ENCODE results near the gene LGALS4. TPM values are rescaled to one million over a fixed set of nuclear protein-coding genes. Genes with fewer than 3 reads are reported as not detected.
"Not testable (repeated sequence)": the region's sequence is repeated elsewhere in the genome, so short reads cannot be mapped to it uniquely, and the experiment has no call there.

LGALS4 gene
- total and polyA plus RNA-seq, 4 donors: 0.89 to 2.0 (median 1.4) TPM

DNA sequence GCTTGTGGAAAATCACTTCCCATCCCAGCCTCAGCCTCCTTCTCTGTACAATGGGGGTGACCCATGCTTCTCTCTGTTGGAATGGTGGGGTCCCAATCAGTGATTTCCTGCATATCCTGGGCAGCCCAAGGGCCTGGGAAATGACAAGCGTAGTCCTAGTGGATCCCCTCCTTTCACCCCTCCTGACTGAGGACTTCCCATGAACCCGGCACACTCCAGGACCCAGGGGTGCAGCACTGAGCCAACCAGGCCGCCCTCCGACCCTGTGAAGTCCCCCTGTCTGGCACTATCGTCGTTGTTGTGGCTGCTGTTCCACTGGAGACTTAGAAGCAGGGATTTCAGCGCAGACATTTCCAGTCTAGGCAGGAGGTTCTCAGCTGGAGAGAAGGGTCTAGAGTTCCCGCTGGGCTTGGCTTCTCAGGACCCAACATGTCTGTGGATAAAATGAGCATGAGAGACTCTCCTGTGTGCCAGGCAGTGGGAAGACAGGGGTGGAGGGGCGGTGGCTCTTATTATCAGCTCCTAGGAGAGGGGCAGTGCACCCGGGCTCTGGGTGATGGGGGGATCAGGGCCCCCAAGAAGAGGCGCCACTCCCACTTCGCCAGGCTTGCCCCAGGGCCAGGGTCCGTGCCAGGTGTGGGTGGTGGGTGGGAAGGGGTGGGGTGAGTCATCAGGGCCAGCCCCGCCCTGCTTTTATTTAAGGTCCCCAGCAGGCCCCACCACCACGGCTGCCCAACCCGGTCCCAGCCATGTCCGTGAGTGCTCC, 24.1 kb downstream of the LGALS4 start, which contains the start of gene LGALS7B:
Gene LGALS7B, plus strand, starts transcription at position 723 of the 766 bp plus-strand sequence. Its CDS starts 27 bp downstream, at position 750.
- Histone ChIP-seq H3K27ac (ENCODE audit: low read depth, low read length) (no peak within 1 kb of the TSS), H3K4me1 (ENCODE audit: control insufficient read depth, insufficient read depth, low read length) (peaks cover 9% of the 10 kb centered on the region), H3K36me3 (ENCODE audit: control insufficient read depth, insufficient read depth, low read length) (no peaks in the 10 kb centered on the region), H3K4me3 (ENCODE audit: low read depth, low read length) (no peak within 1 kb of the TSS), H3K9me3 (ENCODE audit: control insufficient read depth, insufficient read depth, low read length) (no peaks in the 10 kb centered on the region), H3K27me3 (ENCODE audit: control insufficient read depth, insufficient read depth, low read length) (peaks cover 4% of the 10 kb centered on the region)
- 54% methylated on average over 8 of the region's 17 CpGs for WGBS (ENCODE audit: insufficient coverage)
- no peak for DNase-seq (ENCODE audit: low read depth in 4 of 6, low spot score in 6 of 6)

DNA sequence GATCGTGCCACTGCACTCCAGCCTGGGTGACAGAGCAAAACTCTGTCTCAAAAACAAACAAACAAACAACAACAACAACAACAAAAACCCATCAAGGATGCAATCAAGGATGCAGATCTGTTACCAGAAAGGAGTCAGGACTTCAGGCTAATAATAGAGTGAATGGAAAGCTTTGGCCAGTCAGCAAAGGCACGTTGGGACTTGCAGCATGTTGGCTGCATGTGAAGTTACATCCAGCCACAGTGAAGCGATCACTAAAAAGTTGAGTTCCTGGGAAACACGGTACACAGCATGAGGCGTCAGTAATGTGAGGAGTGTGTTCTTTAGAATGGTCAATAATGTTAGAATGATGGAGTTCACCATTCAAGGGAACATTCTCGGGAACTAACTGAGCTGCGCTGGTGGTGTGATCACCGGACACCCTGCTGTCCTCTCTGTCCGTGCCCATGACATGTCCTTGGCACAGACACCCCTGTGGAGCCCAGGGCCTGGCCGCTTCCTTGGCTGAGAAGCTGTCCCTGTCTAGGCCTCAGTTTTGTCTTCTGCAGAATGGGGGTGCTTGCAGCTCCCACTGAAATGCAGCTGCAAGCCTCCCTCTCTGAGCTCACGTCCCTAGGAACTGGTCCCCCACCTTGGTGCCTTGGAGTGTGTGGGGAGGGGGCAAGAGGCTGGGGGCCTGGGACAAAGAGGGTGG, 26.0 kb downstream of the LGALS4 start:
- Histone ChIP-seq H3K36me3 (ENCODE audit: control insufficient read depth, insufficient read depth, low read length) (no peaks in the 10 kb centered on the region), H3K4me3 (ENCODE audit: low read depth, low read length) (no peak overlapping the region), H3K4me1 (ENCODE audit: control insufficient read depth, insufficient read depth, low read length) (no peaks in the 10 kb centered on the region), H3K27me3 (ENCODE audit: control insufficient read depth, insufficient read depth, low read length) (no peaks in the 10 kb centered on the region), H3K9me3 (ENCODE audit: control insufficient read depth, insufficient read depth, low read length) (no peaks in the 10 kb centered on the region), H3K27ac (ENCODE audit: low read depth, low read length) (no peak overlapping the region)
- no peak for DNase-seq (ENCODE audit: low read depth in 4 of 6, low spot score in 6 of 6)
- WGBS (ENCODE audit: insufficient coverage): 73% methylated on average over 10 of the region's 11 CpGs

DNA sequence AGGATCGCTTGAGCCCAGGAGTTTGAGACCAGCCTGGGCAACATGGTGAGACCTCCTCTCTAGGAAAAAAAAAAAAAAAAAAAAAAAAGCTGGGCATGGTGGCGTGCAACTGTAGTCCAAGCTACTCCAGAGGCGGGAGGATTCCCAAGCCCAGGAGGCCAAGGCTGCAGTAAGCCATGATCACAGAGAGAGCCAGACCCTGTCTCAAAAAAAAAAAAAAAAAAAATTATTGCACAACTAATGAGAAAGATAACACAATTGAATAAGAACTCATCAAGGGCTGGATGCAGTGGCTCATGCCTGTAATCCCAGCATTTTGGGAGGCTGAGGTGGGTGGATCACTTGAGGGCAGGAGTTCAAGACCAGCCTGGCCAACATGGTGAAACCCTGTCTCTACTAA, 26.7 kb downstream of the LGALS4 start:
- H3K9me3 ChIP-seq (ENCODE audit: control insufficient read depth, insufficient read depth, low read length); H3K4me1 ChIP-seq (ENCODE audit: control insufficient read depth, insufficient read depth, low read length); DNase-seq (ENCODE audit: low read depth in 4 of 6, low spot score in 6 of 6); H3K4me3 ChIP-seq (ENCODE audit: low read depth, low read length); H3K27me3 ChIP-seq (ENCODE audit: control insufficient read depth, insufficient read depth, low read length); H3K36me3 ChIP-seq (ENCODE audit: control insufficient read depth, insufficient read depth, low read length); H3K27ac ChIP-seq (ENCODE audit: low read depth, low read length): not testable (repeated sequence)
- WGBS (ENCODE audit: insufficient coverage): 75% methylated on average over 2 of the region's 3 CpGs

DNA sequence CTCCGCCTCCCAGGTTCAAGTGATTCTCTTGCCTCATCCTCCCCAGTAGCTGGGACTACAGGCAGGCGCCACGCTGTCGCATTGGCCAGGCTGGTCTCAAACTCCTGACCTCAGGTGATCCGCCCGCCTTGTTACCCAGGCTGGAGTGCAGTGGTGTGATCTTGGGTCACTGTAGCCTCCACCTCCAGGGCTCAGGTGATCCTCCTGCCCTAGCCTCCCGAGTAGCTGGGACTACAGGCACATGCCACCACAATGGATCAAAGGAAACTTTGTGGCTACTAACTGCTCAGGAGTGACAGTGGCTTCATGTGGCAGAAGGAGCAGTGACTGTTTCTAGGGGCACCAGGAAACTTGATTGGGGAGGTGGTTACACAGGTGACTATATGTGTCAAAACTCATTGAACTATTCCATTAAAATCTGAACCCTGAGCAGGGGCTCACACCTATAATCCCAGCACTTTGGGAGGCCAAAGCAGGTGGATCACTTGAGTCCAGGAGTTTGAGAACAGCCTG, 27.5 kb downstream of the LGALS4 start:
- Histone ChIP-seq H3K36me3 (ENCODE audit: control insufficient read depth, insufficient read depth, low read length) (no peaks in the 10 kb centered on the region), H3K27me3 (ENCODE audit: control insufficient read depth, insufficient read depth, low read length) (peaks cover 3% of the 10 kb centered on the region), H3K4me1 (ENCODE audit: control insufficient read depth, insufficient read depth, low read length) (no peaks in the 10 kb centered on the region), H3K27ac (ENCODE audit: low read depth, low read length) (no peak overlapping the region), H3K4me3 (ENCODE audit: low read depth, low read length) (no peak overlapping the region), H3K9me3 (ENCODE audit: control insufficient read depth, insufficient read depth, low read length) (no peaks in the 10 kb centered on the region)
- WGBS (ENCODE audit: insufficient coverage): 96% methylated on average over 7 of the region's 7 CpGs
- no peak for DNase-seq (ENCODE audit: low read depth in 4 of 6, low spot score in 6 of 6)

DNA sequence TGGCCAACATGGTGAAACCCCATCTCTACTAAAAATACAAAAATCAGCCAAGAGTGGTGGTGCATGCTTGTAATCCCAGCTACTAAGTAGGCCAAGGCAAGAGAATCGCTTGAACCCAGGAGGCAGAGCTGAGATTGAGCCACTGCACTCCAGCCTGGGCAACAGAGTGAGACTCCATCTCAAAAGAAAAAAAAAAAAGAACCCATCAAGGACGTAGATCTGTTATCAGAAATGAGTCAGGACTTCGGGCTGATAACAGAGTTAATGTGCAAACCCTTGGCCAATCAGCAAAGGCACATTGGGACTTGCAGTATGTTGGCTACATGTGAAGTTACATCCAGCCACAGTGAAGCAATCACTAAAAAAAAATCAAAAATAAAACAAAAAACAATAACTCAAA, 28.5 kb downstream of the LGALS4 start:
- no peaks in the 10 kb centered on the region for H3K4me1 ChIP-seq (ENCODE audit: control insufficient read depth, insufficient read depth, low read length)
- 93% methylated on average over 2 of the region's 3 CpGs for WGBS (ENCODE audit: insufficient coverage)
- DNase-seq (ENCODE audit: low read depth in 4 of 6, low spot score in 6 of 6): no peak
- no peak overlapping the region for H3K4me3 ChIP-seq (ENCODE audit: low read depth, low read length)
- H3K9me3 ChIP-seq (ENCODE audit: control insufficient read depth, insufficient read depth, low read length): no peaks in the 10 kb centered on the region
- no peaks in the 10 kb centered on the region for H3K36me3 ChIP-seq (ENCODE audit: control insufficient read depth, insufficient read depth, low read length)
- H3K27me3 ChIP-seq (ENCODE audit: control insufficient read depth, insufficient read depth, low read length): peaks cover 6% of the 10 kb centered on the region
- no peak overlapping the region for H3K27ac ChIP-seq (ENCODE audit: low read depth, low read length)

DNA sequence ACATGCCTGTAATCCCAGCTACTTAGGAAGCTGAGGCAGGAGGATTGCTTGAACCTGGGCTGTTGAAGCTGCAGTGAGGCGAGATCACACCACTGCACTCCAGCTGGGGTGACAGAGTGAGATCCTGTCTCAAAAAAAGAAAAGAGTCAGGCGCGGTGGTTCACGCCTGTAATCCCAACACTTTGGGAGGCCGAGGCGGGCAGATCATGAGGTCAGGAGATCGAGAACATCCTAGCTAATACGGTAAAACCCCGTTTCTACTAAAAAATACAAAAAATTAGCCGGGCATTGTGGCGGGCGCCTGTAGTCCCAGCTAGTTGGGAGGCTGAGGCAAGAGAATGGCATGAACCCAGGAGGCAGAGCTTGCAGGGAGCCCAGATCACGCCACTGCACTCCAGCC, 30.5 kb downstream of the LGALS4 start:
- H3K36me3 ChIP-seq (ENCODE audit: control insufficient read depth, insufficient read depth, low read length); H3K27me3 ChIP-seq (ENCODE audit: control insufficient read depth, insufficient read depth, low read length); H3K4me1 ChIP-seq (ENCODE audit: control insufficient read depth, insufficient read depth, low read length); H3K27ac ChIP-seq (ENCODE audit: low read depth, low read length); DNase-seq (ENCODE audit: low read depth in 4 of 6, low spot score in 6 of 6); H3K9me3 ChIP-seq (ENCODE audit: control insufficient read depth, insufficient read depth, low read length); H3K4me3 ChIP-seq (ENCODE audit: low read depth, low read length): not testable (repeated sequence)
- WGBS (ENCODE audit: insufficient coverage): 85% methylated on average over 2 of the region's 13 CpGs

DNA sequence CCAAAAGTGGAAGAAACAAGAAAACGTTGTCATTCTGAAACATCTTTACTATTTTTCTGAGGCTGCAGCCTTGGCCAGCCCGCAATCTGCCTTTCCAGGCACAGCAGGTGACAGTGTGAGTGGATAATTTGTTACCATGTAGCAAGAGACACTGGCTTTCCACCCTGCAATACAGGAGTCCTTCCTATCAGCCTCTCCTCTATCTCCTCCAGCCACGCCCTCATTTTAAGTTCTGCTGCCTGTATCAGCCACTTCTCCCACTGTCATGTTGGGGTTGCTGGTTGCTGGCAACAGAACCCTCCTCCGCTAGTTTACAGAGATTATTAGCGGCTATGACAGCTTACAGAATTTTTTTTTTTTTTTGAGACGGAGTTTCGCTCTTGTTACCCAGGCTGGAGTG, 31.7 kb downstream of the LGALS4 start:
- 89% methylated on average over 6 of the region's 7 CpGs for WGBS (ENCODE audit: insufficient coverage)
- H3K27ac ChIP-seq (ENCODE audit: low read depth, low read length): no peak overlapping the region
- H3K4me3 ChIP-seq (ENCODE audit: low read depth, low read length): no peak overlapping the region
- H3K36me3 ChIP-seq (ENCODE audit: control insufficient read depth, insufficient read depth, low read length): no peaks in the 10 kb centered on the region
- peaks cover 6% of the 10 kb centered on the region for H3K27me3 ChIP-seq (ENCODE audit: control insufficient read depth, insufficient read depth, low read length)
- H3K4me1 ChIP-seq (ENCODE audit: control insufficient read depth, insufficient read depth, low read length): no peaks in the 10 kb centered on the region
- no peaks in the 10 kb centered on the region for H3K9me3 ChIP-seq (ENCODE audit: control insufficient read depth, insufficient read depth, low read length)
- no peak for DNase-seq (ENCODE audit: low read depth in 4 of 6, low spot score in 6 of 6)

DNA sequence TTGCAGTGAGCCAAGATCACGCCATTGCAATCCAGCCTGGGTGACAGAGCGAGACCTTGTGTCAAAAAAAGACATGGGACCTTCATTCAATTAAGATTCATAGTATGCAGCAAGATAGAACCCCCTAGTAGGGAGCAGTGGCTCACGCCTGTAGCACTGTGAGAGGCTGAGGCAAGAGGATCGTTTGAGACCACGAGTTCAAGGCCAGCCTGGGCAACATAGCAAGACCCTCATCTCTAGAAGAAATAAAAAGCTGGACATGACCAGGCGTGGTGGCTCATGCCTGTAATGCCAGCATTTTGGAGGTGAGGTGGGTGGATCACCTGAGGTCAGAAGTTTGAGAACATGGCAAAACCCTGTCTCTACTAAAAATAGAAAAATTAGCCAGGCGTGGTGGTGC, 32.3 kb downstream of the LGALS4 start:
- Histone ChIP-seq H3K27ac (ENCODE audit: low read depth, low read length) (no peak overlapping the region), H3K4me3 (ENCODE audit: low read depth, low read length) (no peak overlapping the region), H3K36me3 (ENCODE audit: control insufficient read depth, insufficient read depth, low read length) (no peaks in the 10 kb centered on the region), H3K27me3 (ENCODE audit: control insufficient read depth, insufficient read depth, low read length) (peaks cover 6% of the 10 kb centered on the region), H3K9me3 (ENCODE audit: control insufficient read depth, insufficient read depth, low read length) (no peaks in the 10 kb centered on the region), H3K4me1 (ENCODE audit: control insufficient read depth, insufficient read depth, low read length) (no peaks in the 10 kb centered on the region)
- WGBS (ENCODE audit: insufficient coverage): 90% methylated on average over 5 of the region's 7 CpGs
- DNase-seq (ENCODE audit: low read depth in 4 of 6, low spot score in 6 of 6): no peak

DNA sequence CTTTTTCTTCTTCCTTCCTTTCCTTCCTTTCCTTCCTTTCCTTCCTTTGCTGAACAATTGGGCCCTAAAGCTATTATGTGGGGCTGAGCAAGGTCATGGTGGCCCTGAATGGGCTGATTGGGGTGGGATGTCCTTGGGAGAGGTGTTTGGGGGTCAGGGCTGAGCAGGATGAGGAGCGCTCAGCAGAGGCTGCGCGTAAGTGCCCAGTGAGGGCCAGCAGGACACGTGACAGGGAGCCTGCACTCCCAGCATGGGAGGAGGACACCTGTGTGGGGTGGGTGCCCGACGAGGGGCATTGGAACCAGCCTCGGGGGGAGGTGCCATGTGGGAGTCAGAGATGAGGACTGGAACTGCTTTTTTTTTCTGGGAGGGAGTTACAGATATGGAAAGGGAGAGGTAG, 34.0 kb downstream of the LGALS4 start:
- no peak overlapping the region for H3K4me3 ChIP-seq (ENCODE audit: low read depth, low read length)
- H3K9me3 ChIP-seq (ENCODE audit: control insufficient read depth, insufficient read depth, low read length): no peaks in the 10 kb centered on the region
- no peaks in the 10 kb centered on the region for H3K4me1 ChIP-seq (ENCODE audit: control insufficient read depth, insufficient read depth, low read length)
- no peak overlapping the region for H3K27ac ChIP-seq (ENCODE audit: low read depth, low read length)
- no peaks in the 10 kb centered on the region for H3K36me3 ChIP-seq (ENCODE audit: control insufficient read depth, insufficient read depth, low read length)
- H3K27me3 ChIP-seq (ENCODE audit: control insufficient read depth, insufficient read depth, low read length): peaks cover 6% of the 10 kb centered on the region
- no peak for DNase-seq (ENCODE audit: low read depth in 4 of 6, low spot score in 6 of 6)
- WGBS (ENCODE audit: insufficient coverage): 48% methylated on average over 7 of the region's 7 CpGs
